ENCODE measurements around the gene TBX2.

The TBX2 gene

DNA sequence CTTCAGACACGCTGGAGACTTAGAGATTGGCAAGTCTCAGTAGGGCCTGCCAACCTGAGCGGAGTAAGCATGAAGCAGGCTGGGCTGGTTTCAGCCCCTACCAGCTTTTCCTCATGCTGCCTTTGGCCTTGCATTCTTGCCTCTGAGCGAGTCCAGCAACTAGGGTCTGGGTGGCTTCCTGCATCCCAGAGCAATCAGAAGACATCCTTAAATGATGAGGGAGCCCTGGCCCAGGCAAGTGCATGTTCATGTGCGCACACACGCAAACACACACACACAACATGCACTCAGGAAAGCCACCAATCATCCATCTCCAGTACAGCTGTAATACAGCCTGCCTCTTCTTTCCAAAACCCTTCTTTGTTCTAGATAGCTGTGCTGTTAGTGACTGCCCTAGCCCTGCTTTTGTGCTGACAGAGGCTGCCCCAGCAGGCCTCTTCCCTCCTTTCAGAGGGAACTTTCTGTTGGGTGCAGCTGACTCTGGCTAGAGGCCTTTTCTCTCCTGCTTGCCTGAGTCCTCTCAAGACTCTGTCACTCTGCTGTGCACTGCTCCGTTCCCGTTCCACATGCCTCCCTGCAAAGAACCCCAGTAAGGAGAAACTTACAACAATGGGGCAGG is 30.7 kb upstream of the TBX2 start:
- FAIRE-seq: no peak

DNA sequence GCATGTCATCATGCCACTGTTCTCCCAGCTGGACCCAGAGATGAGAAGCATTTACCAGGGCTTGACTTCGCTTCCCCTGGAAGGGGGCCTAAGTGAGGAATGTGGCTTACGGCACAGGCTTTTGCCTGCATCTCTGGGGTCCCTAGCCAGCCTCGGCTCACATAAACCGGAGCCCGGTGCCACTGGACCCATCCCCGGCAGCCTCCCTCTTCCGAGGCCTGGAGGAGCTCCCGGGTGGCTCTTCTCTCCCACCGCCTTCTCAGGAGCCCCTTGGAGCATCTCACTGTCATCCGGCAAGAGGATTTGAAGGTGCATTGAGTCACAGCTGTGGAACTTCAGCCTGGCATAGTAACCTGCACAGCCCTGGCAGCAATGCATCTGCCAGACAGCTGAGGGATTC is 29.9 kb upstream of the TBX2 start:
- no peak for FAIRE-seq

DNA sequence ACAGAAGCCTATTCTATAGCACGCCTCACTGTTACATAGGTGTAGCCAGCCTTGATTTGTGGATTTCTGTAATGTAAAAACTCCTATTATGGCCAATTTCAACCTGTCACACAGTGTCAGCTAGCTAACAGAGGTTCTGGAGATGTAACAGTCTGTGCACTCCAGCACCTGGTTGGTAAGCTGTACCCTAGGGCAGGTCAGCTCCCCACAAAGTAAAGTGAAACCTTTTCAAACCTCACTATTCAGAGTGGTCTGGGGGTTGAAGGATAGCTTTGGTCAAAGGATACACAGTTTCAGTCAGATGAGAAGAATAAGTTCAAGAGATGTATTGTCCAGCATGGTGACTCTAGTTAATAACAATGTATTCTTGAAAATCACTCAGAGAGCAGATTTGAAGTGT is 28.5 kb upstream of the TBX2 start:
- no peak for FAIRE-seq

DNA sequence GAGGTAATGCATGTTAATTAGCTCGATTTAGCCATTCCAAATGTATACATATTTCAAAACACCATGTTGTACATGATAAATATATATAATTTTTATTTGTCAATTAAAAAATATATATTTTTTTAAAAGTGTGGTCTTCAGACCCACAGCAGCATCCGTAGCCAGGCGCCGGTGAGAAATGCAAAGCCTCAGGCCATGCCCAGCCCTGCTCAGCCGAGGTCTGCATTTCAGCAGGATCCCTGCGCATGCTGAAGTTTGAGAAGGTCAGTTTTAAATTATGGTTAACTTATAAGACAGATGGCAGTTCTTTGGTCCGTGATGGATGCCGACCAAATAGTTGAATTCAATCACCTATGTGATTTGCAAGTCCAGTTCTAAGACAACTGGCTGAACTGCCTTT is 28.0 kb upstream of the TBX2 start:
- no peak for FAIRE-seq

DNA sequence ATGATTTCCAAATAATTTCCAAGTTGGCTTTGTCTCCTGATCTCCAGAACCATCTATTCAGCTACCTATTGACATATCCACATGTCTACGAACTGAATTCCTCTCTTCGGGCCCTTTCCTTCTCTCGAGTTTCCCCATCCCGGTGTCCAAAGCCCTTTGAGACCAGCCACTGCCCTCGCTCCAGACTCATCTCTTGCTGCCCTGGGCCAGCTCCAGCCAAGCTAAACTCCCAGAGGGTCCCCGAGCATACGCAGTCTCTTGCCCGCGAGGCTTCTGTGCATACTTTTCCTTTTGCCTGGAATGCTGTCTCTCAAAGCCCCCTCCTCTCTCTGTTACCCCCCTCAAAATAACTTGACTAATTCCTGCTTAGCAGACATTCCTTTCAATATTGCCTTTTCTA is 27.2 kb upstream of the TBX2 start:
- FAIRE-seq: no peak

DNA sequence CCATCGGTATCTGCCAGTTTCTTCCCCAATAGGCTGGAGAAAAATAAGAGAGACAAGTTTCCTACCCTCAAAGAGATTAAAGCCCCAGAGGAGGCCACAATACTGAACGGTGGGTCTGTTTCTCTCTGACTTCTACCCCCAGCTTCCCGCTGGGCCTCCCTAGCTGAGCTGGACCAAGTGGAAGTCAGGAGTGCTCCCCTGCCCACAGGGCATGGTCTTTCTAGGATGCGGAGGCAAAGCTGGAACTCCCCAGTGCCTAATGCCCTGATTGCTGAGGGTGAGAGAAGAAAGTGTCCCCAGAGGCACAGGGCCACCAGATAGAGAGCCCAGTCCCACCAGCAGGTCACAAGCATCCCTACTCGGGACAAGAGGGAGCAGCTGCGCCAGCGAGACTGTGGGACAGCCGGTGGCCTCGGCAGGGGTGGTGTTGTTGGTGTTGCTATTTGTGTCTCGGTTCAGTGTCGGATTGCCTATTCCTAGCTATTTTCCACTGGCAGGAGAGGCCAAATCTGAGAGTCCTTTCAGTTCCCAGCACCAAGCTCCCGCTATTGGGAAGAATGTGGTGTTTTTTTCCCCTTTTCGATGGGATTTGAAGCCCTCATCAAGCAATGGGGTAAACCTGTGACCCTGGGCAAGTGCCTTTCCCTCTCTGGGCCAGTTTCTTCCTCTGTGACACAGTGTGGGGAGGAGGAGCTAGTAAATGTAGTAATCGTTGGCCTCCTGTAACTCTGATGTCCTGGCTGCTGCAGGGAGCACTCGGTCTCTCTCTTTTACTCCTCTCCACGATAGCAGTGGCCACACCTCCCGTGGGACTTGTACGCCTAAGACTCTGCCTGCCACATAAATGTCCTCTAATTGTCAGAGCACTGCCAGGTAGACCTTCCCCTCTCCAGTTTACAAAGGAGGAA is 22.5 kb upstream of the TBX2 start:
- no peak for FAIRE-seq

DNA sequence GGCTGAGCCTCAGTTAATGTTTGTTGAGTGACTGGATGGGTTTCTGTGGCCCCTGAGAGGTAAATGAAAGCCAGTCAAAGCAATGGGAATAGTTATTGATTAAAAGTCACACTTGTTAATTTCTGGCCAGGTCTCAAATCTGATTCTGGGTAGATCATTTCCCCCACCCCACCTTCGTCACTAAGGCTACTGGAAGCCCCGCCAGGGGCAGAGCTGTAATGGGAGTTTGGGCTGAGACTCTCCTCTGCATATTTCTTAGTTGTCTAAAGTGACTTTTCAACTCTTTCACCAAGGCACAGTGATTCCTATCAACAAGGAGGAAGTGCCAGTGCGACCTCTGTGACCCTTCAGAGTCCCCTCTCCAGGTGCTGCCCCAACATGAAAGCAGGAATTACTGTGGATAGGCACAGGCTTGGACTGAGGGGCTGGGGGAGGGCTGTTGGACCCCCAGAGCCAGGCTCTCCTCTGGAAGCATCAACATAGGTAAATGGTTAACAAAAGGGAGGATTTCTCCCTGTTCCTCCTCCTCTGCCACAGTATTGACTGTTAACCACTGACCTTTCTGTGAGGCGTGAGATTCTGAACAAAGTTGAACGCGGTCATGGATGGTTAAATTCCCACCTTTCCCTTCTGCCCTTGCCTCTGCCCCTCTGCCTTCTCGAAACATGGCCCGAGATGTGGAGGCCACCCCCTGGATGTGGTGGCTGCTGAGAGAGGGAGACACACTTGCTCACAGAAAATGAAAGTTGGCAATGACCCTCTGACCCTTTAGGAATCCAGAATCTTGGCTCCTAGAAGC is 20.8 kb upstream of the TBX2 start:
- FAIRE-seq: no peak

DNA sequence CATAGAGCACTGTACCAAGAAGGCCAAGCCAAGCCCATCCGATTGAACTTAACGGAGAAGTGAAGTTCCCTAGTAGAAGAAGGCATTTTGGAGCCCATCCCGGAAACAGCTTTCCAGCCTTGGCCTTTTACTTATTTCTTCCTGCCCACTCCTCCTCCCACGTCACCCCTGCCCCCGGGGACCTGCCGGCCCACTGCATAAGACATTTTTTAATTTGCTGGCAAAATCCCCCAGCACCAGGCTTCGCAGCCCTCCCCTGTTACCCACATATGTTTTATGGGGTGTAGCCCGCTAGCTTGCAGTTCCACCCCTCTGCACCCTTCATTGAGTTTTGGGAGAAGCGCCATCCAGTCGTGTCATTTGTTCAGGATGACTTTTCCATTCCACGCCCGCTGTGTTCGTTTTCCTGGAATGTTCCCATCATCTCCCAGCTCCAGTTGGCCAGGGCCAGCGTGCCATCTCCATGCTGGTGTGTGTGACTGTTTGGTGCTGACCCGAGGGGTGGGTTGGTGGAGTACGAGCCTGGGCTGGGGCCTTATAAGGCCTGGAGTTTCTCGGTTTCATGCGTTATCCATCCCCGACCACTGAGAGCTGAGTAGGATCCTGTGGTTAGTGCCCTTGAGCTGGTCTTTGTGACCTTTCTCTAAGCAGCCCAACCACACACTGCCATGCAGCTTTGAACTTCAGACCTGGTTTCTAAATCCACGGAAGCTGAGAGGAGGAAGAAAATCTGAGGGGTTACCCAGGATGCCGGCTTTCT is 20.0 kb upstream of the TBX2 start:
- no peak for FAIRE-seq

DNA sequence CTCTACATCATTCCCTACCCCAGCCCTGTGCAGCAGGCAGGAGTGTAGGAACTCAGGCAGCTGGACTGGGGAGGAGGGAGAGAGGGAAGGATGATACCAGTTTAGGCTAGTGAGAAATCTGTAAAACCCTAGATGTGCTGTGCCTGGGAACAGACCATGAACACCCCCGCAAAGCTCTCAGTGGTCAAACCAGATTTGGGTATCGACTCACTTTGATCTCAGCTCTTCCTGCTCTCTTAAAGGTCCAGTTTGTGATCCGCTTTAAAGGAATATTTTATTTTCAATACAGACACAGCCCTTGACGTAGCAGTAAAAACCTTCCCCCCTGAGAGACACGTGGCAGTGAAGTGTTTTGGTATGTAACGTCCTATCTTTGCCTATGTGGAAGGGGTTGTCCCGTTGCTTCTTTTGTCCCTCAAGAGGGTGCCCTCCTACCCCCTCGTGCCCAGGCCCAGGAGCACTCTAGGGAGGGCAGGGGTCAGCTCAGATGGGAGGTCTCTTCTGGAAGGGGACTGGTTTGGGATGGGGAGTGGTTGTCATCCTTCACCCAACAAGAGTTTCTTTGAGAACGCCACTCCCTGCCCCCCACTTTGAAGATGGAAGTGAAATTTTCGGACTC is 19.3 kb upstream of the TBX2 start:
- no peak for FAIRE-seq

DNA sequence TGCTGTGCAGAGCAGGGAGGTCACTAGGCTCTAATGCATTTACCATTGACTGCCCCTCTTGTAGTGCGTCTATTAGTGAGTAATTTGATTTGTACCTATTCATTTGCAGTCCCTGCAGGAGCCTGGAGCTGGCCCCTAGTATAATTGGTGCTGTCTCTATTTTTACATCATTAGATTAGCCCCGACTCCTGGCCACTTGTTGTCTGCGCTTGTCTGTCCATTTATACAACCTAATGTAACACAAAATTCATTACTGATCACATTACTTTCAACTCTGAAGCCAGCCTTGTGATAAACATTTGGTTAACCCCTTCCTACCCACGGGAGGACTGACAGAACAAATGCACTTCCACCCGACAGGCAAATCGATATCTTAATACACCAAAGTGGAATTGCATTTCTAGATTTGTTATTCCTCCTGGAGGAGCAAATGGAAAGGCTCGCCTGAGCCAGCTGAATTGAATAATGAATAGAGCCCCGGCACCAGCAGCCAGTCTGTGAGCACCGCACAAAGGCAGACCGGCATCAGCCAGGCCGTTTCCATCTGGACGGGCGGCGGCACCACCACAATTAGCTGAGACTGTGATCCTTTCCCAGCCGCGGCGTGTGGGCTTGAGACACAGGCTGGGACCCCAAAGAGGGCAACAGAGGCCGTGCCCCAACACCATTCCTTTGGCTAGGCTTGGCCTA is 18.7 kb upstream of the TBX2 start:
- FAIRE-seq: no peak

DNA sequence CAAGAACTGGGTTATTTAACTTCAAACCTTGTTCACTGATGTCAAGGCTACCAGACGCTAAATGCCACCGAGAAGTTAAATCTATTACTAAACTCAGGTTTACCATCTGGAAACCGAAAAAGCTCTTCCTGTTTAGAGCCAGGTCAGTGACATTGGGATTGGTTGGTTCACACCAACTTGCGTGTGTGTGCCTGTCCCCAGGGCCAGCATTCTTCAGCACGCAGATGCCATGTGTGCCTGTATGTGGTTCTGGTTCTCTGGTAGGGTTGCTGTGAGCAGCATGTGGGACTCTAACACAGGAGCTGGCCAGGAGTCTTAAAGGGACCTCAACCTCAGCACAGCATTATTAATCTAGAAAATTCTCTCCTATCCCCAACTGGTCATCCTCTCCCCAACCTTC is 18.1 kb upstream of the TBX2 start:
- no peak for FAIRE-seq

DNA sequence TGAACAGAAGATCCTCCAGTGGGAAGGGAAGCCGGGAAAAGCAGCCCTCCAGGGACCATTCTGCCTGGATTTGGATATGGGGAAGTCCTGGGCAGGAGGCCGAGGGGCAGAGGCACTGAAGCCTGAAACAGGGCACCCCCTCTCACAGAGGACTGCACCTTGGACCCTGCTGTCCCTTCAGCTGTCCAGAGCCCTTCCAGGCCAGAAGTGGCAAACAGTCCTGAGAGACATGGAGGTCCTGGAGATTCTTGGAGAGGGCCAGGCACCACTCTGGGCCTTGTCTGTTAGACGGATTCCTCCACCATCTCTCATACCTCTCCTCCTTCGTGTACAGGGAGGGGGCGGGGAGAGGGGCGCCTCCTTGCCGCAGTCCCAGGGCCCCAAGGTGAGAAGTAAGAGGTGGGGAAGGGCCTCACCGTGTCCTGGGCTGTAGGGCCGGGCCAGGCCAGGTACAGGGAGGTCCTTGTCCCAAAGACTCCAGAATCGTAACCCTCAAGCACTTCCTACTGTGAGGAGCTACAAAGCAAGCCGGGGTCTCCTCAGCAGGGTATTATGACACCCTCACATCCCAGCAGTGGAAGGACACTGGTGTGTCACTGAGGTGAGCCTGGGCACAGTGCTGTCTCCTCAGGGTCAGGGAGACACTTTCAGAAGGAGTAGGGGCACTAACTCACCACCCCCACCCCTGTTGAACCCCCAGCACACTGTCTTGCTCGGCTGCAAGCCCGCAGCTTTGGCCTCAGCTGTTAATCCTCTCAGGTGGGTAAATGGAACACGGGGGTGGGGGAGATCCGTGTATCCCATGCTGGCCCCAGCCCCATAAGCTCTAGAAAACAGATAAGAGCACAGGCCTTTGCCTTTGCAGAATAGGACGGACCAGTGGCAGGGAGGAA is 16.6 kb upstream of the TBX2 start:
- no peak for FAIRE-seq

DNA sequence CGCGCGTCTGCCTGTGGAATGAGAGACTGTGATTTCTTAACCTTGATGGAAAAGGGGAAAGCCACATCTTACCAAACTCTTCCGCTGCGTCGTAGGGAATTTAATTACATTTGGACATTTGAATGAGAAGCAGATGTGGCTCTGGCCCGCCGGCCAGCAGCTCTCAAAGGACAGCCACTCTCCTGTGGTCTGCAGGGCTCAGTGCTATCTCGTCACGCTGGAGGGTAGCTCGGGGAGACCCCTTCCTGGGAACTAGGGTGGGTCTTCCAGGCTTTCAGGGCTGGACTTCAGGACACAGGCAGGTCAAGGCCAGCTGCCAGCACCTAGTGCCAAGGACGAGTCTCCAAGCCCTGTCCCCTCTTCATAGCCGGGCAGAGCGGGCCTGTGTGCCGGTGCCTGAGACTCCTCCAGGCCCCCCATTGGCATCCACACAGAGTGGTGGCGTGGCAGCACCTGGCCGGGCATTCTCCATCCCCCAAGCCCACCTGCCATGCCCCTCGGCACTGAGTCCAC is 15.9 kb upstream of the TBX2 start:
- FAIRE-seq: no peak

DNA sequence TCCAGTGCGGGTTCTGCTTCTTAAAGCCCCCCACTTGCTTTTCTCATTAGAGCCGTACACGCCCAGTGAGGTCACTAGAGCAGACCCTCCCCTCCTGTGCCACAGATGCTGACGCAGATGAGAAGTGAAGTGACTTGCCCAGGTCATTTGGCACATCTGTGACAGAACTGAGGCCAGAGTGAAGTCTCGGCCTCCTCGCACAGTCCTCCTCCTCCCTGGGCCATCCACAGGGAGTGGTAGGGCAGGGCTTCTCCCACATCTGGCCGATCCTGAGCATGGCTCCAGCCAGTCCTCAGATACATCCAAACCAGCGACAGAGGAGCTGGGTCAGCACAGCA is 15.3 kb upstream of the TBX2 start:
- FAIRE-seq: no peak

DNA sequence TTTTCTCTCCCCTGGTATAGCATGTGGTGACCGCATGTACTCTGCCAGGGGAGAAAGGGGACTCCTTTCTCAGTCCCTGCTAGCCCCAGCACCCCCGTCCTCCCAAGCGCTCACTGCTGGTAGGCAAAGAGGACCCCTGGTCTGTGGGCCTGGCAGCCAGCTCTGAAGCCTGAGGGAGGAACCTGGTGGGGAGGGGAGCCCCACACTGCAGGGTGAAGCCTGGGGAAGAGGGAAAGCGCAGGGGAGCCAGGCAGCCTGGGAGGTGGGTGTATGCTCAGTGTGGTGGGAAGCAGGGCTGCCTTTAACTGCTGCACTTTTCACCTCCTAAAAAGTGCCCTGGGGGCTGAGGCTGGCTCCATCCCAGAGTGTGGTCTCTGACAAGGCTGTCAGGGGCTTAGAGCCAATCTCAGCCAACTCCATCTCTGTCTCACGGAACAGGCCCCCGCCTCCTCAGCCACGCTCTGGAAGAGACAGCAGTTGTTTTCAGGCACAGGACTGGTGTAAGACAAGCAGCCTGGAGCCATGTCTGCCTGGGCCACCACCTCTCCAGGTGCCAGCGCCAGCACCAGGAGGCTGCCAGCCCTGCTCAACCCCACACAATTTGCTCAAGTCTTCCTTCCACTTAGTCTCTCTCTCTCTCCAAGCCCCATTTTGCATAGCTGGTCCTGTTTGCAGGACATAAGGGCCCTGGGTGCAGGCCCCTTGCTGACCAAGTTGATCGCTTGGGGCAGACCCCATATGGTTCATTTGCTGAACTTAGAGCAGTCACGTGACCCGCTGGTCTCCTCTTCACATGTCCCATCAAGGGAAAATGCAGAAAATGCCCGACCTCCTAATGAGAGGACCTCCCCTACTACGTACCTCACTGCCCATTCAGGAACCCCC is 14.7 kb upstream of the TBX2 start:
- FAIRE-seq: no peak

DNA sequence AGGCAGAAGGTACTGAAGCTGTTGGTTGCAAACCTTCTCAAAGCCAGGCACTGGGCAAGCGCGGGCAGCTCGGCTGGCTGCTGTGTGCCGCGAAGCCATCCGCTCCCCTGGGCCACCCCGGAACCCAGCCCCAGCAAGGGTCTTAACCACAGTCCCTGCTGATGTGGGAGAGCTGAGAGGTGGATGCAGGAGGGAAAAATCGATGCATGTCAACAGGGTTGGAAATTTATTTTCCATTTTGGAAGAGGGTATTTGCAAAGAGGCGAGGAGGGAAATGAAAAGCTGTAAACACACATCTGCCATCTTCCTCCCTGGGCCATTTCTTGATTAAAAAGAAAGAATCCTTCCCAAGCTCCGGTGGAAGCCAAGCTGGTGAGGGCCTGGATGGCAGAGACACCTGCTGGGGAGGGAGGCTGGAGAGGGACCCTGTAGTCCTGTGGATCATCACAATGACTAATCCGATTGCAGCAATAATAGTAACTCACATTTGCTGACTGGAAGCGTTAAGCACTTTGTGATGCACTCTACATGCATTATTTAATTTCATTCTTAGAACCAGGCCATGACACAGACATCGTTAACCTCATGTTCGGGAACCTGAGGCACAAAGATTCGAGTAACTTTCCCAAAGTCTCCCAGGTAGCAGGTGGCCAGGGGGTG is 13.9 kb upstream of the TBX2 start:
- FAIRE-seq: no peak

DNA sequence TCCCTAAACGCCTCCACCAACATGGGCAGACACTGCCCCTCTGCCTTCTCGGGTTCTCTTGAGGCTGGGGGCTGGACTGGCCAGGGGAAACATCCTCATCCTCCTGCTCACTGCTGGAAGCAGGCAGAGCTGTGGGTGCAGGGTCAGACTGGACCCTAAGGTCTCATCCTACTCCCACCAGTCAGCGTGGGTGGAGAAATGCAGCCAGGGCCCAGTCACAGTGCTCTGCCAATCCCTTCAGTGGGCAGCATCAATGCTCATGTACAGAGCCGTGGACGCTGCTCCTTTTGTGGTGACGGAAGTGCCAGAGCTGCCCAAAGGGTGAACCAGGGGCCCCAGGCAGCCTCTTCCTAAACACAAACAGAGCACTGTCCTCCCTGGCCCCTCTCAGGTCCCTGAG is 13.4 kb upstream of the TBX2 start:
- FAIRE-seq: no peak

DNA sequence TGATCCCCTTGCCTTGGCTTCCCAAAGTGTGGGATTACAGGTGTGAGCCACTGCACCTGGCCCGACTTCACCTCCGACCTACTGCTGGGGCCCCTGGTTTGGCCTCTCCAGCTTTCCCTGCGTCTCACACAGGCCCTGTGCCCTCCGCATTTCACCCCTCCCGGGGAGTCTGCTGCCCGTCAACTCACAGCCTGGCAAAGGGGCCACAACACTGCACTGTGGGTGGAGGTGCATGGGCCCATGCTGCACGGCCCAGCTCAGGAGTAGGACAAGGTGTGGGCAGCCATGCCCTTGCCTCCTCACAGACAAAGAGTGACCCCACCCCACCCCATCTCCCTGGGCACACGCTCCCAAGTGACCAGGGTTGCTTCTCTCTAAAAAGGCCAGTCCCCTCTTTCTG is 12.6 kb upstream of the TBX2 start:
- no peak for FAIRE-seq
